ENCODE measurements around the gene TMEM181. TPM values are rescaled to one million over a fixed set of nuclear protein-coding genes. Genes with fewer than 3 reads are reported as not detected.

Gene TMEM181
- total and polyA plus RNA-seq, 2 of the 13 experiments (the other 11 are each of a cell fraction or from before 2014, with no cell fraction given) = 59.1 to 108 TPM

DNA sequence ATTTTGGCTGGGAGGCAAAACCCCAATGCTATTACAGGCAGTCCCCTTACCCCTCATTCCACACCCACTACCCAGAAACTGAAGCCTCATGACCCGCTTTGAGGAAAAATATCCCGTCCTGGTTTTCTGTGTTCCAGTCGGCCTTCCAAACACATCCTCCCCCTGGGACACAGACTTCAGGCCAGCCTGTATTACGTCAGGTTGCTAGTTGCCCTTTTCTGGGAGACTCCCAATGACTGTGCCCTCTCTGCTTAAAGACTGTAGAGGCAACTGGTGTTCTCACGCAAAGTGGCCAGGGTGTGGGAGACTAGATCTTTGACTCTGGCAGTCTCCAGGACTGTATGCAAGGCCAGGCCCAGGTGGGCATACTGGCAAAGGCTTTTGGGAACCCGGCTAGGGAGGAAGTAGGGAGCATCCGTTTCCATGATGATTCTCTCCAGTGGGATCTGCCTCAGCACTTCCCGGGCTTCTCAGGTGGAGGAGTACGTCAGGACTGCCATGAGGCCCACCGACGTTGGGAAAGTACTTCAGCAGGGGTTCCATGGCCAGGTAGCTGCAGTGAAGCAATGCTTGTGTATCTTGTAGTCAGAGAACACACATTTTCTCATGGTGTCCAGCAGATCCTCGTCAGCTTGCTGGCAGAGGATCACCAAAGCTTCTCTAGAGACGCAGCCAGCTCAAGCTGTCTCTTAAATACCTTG, 49.7 kb downstream of the TMEM181 start:
- 97% methylated on average over 12 of the region's 13 CpGs for WGBS (ENCODE audit: low lambda C conversion rate)
- ChIA-PET CTCF (ENCODE audit: low intra/inter-chr PET ratio, low total read pairs) (no interaction called here), POLR2A (no interaction called here)
- Histone ChIP-seq H3K9me3 (ENCODE audit: low read length) (no peaks in the 10 kb centered on the region), H3K36me3 (replicated peaks in 1 of 2; ENCODE audit: control insufficient read depth in 1 of 2, insufficient read depth in 2 of 2, low read length in 2 of 2) (peaks cover 67 to 98% of the 10 kb centered on the region in 2 experiments), H3K4me3 (replicated peaks in 1 of 3; ENCODE audit: insufficient read depth in 1 of 3, low read depth in 2 of 3, low read length in 3 of 3) (no peak overlapping the region), H3K4me2 (ENCODE audit: low read depth, low read length) (no peak overlapping the region), H2AFZ (ENCODE audit: low read length) (no peak overlapping the region), H3K4me1 (ENCODE audit: insufficient read depth, low read length) (no peaks in the 10 kb centered on the region), H3K27me3 (ENCODE audit: control insufficient read depth in 1 of 2, insufficient read depth in 2 of 2, low read length in 2 of 2) (no peaks in the 10 kb centered on the region), H3K9ac (ENCODE audit: insufficient read depth, low read depth, low read length) (no peak overlapping the region), H3K79me2 (ENCODE audit: insufficient read depth, low read length) (no peaks in the 10 kb centered on the region), H4K20me1 (ENCODE audit: insufficient read depth, low read length) (peaks cover 33% of the 10 kb centered on the region; the same call in 1 of the 2 replicates), H3K27ac (ENCODE audit: extremely low read length, insufficient read depth, low read length) (no peak overlapping the region)
- intact Hi-C loops (cut with micrococcal nuclease; ENCODE audit: unreplicated experiment) (no loop called here), in situ Hi-C loops (cut with HindIII; ENCODE audit: extremely low pct_ligation_motif_present, low pct_unique_long_range_greater_than_20kb) (no loop called here)
- TF ChIP-seq ZNF883 (CRISPR knock-in tag; IDR thresholded peaks at IDR 0.05; ENCODE audit: not compliant biosample characterization) = no peak
- TF ChIP-seq NFIB (CRISPR knock-in tag; IDR thresholded peaks at IDR 0.05; ENCODE audit: borderline replicate concordance) = 0 out of 2 replicates have a peak, but pooled peaks have one; percentile 69
- FAIRE-seq (no peak), ATAC-seq (no peak), DNase-seq (ENCODE audit: low spot score) (no peak)
- no TSS peak for BruUV-seq (replicated peaks)

DNA sequence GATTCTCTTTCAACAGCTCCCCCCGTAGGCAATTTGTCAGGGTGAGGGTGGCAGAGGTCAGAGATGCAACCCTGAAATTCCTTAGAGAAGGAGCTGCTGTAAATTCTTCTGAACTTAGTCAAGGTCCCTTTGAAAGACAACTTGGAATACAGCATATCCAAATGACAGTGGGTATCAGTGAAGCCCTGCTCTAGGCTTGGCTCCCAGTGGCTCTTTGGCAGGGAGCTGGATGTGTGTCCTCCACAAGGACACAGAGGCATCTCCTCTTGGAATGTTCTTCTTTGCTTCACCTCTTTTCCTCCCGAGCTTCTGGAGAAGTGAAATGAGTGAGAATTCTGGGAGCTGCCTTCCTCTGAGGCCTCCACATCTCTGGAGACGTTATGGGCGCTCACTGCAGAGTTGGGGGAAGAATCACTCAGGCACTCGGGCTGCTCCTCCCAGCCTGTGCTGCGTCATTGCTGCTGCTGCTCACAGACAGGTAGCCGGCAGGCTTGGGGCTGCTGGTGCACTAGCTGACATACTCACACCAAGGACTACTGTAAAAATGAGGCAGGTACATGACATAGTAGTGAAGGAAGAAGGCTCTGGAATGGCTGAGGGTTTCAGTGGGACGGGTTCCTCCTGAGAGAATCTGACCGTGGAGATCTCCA, 50.6 kb downstream of the TMEM181 start:
- no peaks in the 10 kb centered on the region for H3K4me1 ChIP-seq (ENCODE audit: insufficient read depth, low read length)
- TSS peak; percentile 1 for BruUV-seq (replicated peaks)
- H3K9ac ChIP-seq (ENCODE audit: insufficient read depth, low read depth, low read length) = no peak overlapping the region
- ChIA-PET CTCF (ENCODE audit: low intra/inter-chr PET ratio, low total read pairs) (no interaction called here), POLR2A (no interaction called here)
- H3K9me3 ChIP-seq (ENCODE audit: low read length) = no peaks in the 10 kb centered on the region
- FAIRE-seq (no peak), ATAC-seq (peak; percentile 12; the same call in 1 of the 3 replicates), DNase-seq (ENCODE audit: low spot score) (no peak)
- H3K4me2 ChIP-seq (ENCODE audit: low read depth, low read length) = no peak overlapping the region
- peaks cover 27% of the 10 kb centered on the region; the same call in 1 of the 2 replicates for H4K20me1 ChIP-seq (ENCODE audit: insufficient read depth, low read length)
- WGBS (ENCODE audit: low lambda C conversion rate) = 96% methylated on average over 9 of the region's 9 CpGs
- peaks cover 64 to 93% of the 10 kb centered on the region in 2 experiments for H3K36me3 ChIP-seq (replicated peaks in 1 of 2; ENCODE audit: control insufficient read depth in 1 of 2, insufficient read depth in 2 of 2, low read length in 2 of 2)
- in situ Hi-C loops (cut with HindIII; ENCODE audit: extremely low pct_ligation_motif_present, low pct_unique_long_range_greater_than_20kb) = no loop called here
- no peak overlapping the region for H3K4me3 ChIP-seq (replicated peaks in 1 of 3; ENCODE audit: insufficient read depth in 1 of 3, low read depth in 2 of 3, low read length in 3 of 3)
- H2AFZ ChIP-seq (ENCODE audit: low read length) = no peak overlapping the region
- no peaks in the 10 kb centered on the region for H3K79me2 ChIP-seq (ENCODE audit: insufficient read depth, low read length)
- H3K27ac ChIP-seq (ENCODE audit: extremely low read length, insufficient read depth, low read length) = no peak overlapping the region
- intact Hi-C loops (cut with micrococcal nuclease; ENCODE audit: unreplicated experiment) = no loop called here
- H3K27me3 ChIP-seq (ENCODE audit: control insufficient read depth in 1 of 2, insufficient read depth in 2 of 2, low read length in 2 of 2) = no peaks in the 10 kb centered on the region
- TF ChIP-seq ZNF572 (CRISPR knock-in tag; IDR thresholded peaks at IDR 0.05) = no peak
- TF ChIP-seq ZFP1 (CRISPR knock-in tag; IDR thresholded peaks at IDR 0.05) = no peak
- TF ChIP-seq, protein P1, sequence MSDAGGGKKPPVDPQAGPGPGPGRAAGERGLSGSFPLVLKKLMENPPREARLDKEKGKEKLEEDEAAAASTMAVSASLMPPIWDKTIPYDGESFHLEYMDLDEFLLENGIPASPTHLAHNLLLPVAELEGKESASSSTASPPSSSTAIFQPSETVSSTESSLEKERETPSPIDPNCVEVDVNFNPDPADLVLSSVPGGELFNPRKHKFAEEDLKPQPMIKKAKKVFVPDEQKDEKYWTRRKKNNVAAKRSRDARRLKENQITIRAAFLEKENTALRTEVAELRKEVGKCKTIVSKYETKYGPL (CRISPR knock-in tag; IDR thresholded peaks at IDR 0.05) = no peak
- TF ChIP-seq, protein P2, sequence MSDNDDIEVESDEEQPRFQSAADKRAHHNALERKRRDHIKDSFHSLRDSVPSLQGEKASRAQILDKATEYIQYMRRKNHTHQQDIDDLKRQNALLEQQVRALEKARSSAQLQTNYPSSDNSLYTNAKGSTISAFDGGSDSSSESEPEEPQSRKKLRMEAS (IDR thresholded peaks at IDR 0.05) = no peak
- no peak for TF ChIP-seq FOXK1 (CRISPR knock-in tag; IDR thresholded peaks at IDR 0.05; ENCODE audit: borderline replicate concordance, low read depth)
- TF ChIP-seq SRSF1 (optimal IDR thresholded peaks at IDR 0.05; ENCODE audit: low read depth, low read length) = no peak
- TF ChIP-seq TOE1 (CRISPR knock-in tag; IDR thresholded peaks at IDR 0.05) = no peak
- TF ChIP-seq ZNF614 (CRISPR knock-in tag; IDR thresholded peaks at IDR 0.05; ENCODE audit: borderline replicate concordance) = no peak
- no peak for TF ChIP-seq NR2C2 (CRISPR knock-in tag; IDR thresholded peaks at IDR 0.05; ENCODE audit: borderline replicate concordance)
- TF ChIP-seq MAFG (CRISPR knock-in tag; IDR thresholded peaks at IDR 0.05) = no peak
- no peak for TF ChIP-seq SMARCC2 (IDR thresholded peaks at IDR 0.05)
- TF ChIP-seq ZFYVE20 (CRISPR knock-in tag; IDR thresholded peaks at IDR 0.05; ENCODE audit: borderline replicate concordance, low read depth) = no peak
- TF ChIP-seq, protein P3, sequence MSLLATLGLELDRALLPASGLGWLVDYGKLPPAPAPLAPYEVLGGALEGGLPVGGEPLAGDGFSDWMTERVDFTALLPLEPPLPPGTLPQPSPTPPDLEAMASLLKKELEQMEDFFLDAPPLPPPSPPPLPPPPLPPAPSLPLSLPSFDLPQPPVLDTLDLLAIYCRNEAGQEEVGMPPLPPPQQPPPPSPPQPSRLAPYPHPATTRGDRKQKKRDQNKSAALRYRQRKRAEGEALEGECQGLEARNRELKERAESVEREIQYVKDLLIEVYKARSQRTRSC (CRISPR knock-in tag; IDR thresholded peaks at IDR 0.05; ENCODE audit: low read depth) = no peak
- no peak for TF ChIP-seq ZNF570 (CRISPR knock-in tag; IDR thresholded peaks at IDR 0.05; ENCODE audit: borderline replicate concordance)

Measured in HepG2 (cell line).